ENCODE results near the gene TMEM208. TPM values are rescaled to one million over a fixed set of nuclear protein-coding genes. Genes with fewer than 3 reads are reported as not detected.

Gene TMEM208
- polyA plus RNA-seq, 3 donors, result 45.4 to 130 (median 117) TPM

- no CpG with 5 or more reads among the region's 4 CpGs for WGBS (ENCODE audit: insufficient coverage)
Observed at GRCh38 chr16:67240506-67240905, 13.6 kb downstream of the TMEM208 start.

More at GRCh38 chr16:67240506-67240905, 13.6 kb downstream of the TMEM208 start:
- no peak overlapping the region for H3K4me2 ChIP-seq (replicated peaks; ENCODE audit: extremely low read depth, low read length, poor library complexity, severe bottlenecking)
- H3K9me3 Mint-ChIP-seq, result peaks cover 0 to 3% (median 0%) of the 10 kb centered on the region in 7 donors
- peaks cover 0 to 4% (median 0%) of the 10 kb centered on the region in 3 donors for H3K27me3 Mint-ChIP-seq (ENCODE audit: low read depth in 3 of 3)
- peaks cover 44% of the 10 kb centered on the region in 2 donors for H3K4me1 ChIP-seq (ENCODE audit: control insufficient read depth in 1 of 2, insufficient read depth in 2 of 2, low read length in 2 of 2)
- peaks cover 48 to 61% of the 10 kb centered on the region in 2 donors for H3K36me3 Mint-ChIP-seq
- no peaks in the 10 kb centered on the region for H3K9me3 ChIP-seq (replicated peaks in 1 of 2; ENCODE audit: control insufficient read depth in 1 of 2, insufficient read depth in 1 of 2, low read length in 2 of 2)
- no peaks in the 10 kb centered on the region for H3K27me3 ChIP-seq (ENCODE audit: control insufficient read depth in 2 of 2, insufficient read depth in 2 of 2, low read length in 2 of 2)
- DNase-seq, result no peak
- intact Hi-C loops (cut with micrococcal nuclease), result loop anchor here in 1 of 2 donors (10.0 kb wide), 3 partner anchors 234 to 546 kb away; partner anchors contain the start of genes CMTM4 and CTCF
- peaks cover 36% of the 10 kb centered on the region for H3K79me2 ChIP-seq (ENCODE audit: insufficient read depth, low read length)
- no peak for TF ChIP-seq CTCF (IDR thresholded peaks at IDR 0.05)
- H3K36me3 ChIP-seq (replicated peaks in 1 of 2; ENCODE audit: control insufficient read depth in 1 of 2, insufficient read depth in 2 of 2, low read length in 2 of 2), result peaks cover 41 to 52% of the 10 kb centered on the region in 2 donors
- peak overlapping the region in 3 of 7 donors; percentile 5 to 43 (median 32) for H3K27ac Mint-ChIP-seq
- H3K4me3 Mint-ChIP-seq, result no peak overlapping the region
- peaks cover 51% of the 10 kb centered on the region for H3K4me1 Mint-ChIP-seq
- H3K4me3 ChIP-seq (replicated peaks in 1 of 3; ENCODE audit: low read depth in 2 of 3, low read length in 3 of 3), result no peak overlapping the region
- peak overlapping the region in 1 of 2 donors; percentile 17 for H3K27ac ChIP-seq (ENCODE audit: low read depth in 1 of 2, low read length in 2 of 2)
- H3K9ac ChIP-seq (ENCODE audit: insufficient read depth, low read length, poor library complexity, severe bottlenecking), result no peak overlapping the region
- H2AFZ ChIP-seq (ENCODE audit: insufficient read depth, low read depth, low read length, poor library complexity, severe bottlenecking), result no peak overlapping the region
- H4K20me1 ChIP-seq (ENCODE audit: insufficient read depth, low read length), result peaks cover 63% of the 10 kb centered on the region

All from CD14-positive monocyte (primary cell).